ENCODE results near the gene FLOT1.

DNA sequence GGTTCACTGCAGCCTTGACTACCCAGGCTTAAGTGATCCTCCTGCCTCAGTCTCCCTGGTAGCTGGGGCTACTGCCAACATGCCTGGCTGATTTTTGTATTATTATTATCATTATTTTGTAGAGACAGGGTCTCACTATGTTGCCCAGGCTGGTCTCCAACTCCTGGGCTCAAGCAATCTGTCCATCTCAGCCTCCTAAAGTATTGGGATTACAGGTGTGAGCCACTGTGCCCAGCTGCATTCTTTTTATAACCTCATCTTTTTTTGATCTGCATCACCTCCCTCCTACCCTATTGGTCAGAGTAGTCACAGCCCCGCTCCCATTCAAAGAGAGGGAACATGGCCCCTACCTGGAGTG lies 25.4 kb upstream of the FLOT1 start:
- TF ChIP-seq, protein P1, sequence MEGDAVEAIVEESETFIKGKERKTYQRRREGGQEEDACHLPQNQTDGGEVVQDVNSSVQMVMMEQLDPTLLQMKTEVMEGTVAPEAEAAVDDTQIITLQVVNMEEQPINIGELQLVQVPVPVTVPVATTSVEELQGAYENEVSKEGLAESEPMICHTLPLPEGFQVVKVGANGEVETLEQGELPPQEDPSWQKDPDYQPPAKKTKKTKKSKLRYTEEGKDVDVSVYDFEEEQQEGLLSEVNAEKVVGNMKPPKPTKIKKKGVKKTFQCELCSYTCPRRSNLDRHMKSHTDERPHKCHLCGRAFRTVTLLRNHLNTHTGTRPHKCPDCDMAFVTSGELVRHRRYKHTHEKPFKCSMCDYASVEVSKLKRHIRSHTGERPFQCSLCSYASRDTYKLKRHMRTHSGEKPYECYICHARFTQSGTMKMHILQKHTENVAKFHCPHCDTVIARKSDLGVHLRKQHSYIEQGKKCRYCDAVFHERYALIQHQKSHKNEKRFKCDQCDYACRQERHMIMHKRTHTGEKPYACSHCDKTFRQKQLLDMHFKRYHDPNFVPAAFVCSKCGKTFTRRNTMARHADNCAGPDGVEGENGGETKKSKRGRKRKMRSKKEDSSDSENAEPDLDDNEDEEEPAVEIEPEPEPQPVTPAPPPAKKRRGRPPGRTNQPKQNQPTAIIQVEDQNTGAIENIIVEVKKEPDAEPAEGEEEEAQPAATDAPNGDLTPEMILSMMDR (tag by site-specific recombination; IDR thresholded peaks at IDR 0.05), result no peak
- TF ChIP-seq ZBTB17 (tag by site-specific recombination; IDR thresholded peaks at IDR 0.05) (no peak), ZNF274 (IDR thresholded peaks at IDR 0.05; ENCODE audit: low read length) (no peak), ZNF274 (tag by site-specific recombination; IDR thresholded peaks at IDR 0.05; ENCODE audit: borderline replicate concordance) (no peak), ZBTB20 (tag by site-specific recombination; IDR thresholded peaks at IDR 0.05) (no peak), ZNF623 (tag by site-specific recombination; IDR thresholded peaks at IDR 0.05) (no peak), ZNF223 (tag by site-specific recombination; IDR thresholded peaks at IDR 0.05) (no peak)
